H9 (cell line): ENCODE data around the gene SMARCC2. TPM values are rescaled to one million over a fixed set of nuclear protein-coding genes. Genes with fewer than 3 reads are reported as not detected.

ENCODE experiments used
- DNase-seq: peaks from one replicate; pipeline ENCODE4 v3.0.0-alpha.2; 2017
- H2AFZ ChIP-seq: one replicate; pipeline ENCODE4 v1.6.1; 2013; ENCODE audit warnings: mild to moderate bottlenecking, low read length, control low read depth, moderate library complexity
- H2AK5ac ChIP-seq: 2 replicates; pipeline ENCODE4 v1.6.1; 2013; ENCODE audit warnings: low read length, control low read depth, mixed read lengths; ENCODE audit not compliant: insufficient read length
- H2BK120ac ChIP-seq: one replicate; pipeline ENCODE4 v1.6.1; 2013; ENCODE audit warnings: low read depth, mild to moderate bottlenecking, low read length, control low read depth, inconsistent platforms; ENCODE audit not compliant: poor library complexity, severe bottlenecking
- H2BK12ac ChIP-seq: 2 replicates; pipeline ENCODE4 v1.6.1; 2013; ENCODE audit warnings: low read length, control low read depth, mixed read lengths, low read depth; ENCODE audit not compliant: insufficient read length
- H2BK15ac ChIP-seq: 2 replicates; pipeline ENCODE4 v1.6.1; 2013; ENCODE audit warnings: low read depth, low read length, control low read depth
- H2BK20ac ChIP-seq: one replicate; pipeline ENCODE4 v1.6.1; 2013; ENCODE audit warnings: low read depth, mild to moderate bottlenecking, low read length, control low read depth, inconsistent platforms; ENCODE audit not compliant: poor library complexity, severe bottlenecking
- H2BK5ac ChIP-seq: 2 replicates; pipeline ENCODE4 v1.6.1; 2013; ENCODE audit warnings: low read length, control low read depth, mixed read lengths; ENCODE audit not compliant: insufficient read length
- H3K14ac ChIP-seq: 2 replicates; pipeline ENCODE4 v1.6.1; 2013; ENCODE audit warnings: low read length, control low read depth; ENCODE audit not compliant: insufficient read depth
- H3K18ac ChIP-seq: 2 replicates; pipeline ENCODE4 v1.6.1; 2013; ENCODE audit warnings: low read depth, mild to moderate bottlenecking, mixed read lengths, low read length, control low read depth; ENCODE audit not compliant: insufficient read length
- H3K23ac ChIP-seq: 2 replicates; pipeline ENCODE4 v1.6.1; 2013; ENCODE audit warnings: low read length, control low read depth, mixed read lengths, low read depth; ENCODE audit not compliant: insufficient read length
- H3K23me2 ChIP-seq: 2 replicates; pipeline ENCODE4 v1.6.1; 2013; ENCODE audit warnings: low read depth, mild to moderate bottlenecking, mixed read lengths, low read length, control low read depth; ENCODE audit not compliant: insufficient read length, poor library complexity, severe bottlenecking
- H3K27ac ChIP-seq: 2 replicates; pipeline ENCODE4 v1.5.1; 2013; ENCODE audit warnings: low read length, control low read depth, mixed read lengths, low read depth; ENCODE audit not compliant: insufficient read length
- H3K27me3 ChIP-seq: 2 replicates; pipeline ENCODE4 v1.6.1; 2013; ENCODE audit warnings: low read length, control low read depth, inconsistent platforms; ENCODE audit not compliant: insufficient read depth
- H3K4ac ChIP-seq: 2 replicates; pipeline ENCODE4 v1.6.1; 2013; ENCODE audit warnings: low read depth, mild to moderate bottlenecking, control low read depth, inconsistent platforms, low read length, moderate library complexity
- H3K4me1 ChIP-seq: 2 replicates; pipeline ENCODE4 v1.6.1; 2013; ENCODE audit warnings: low read length, control low read depth, inconsistent platforms; ENCODE audit not compliant: insufficient read depth
- H3K4me2 ChIP-seq: 2 replicates; pipeline ENCODE4 v1.6.1; 2013; ENCODE audit warnings: low read length, control low read depth, mixed read lengths; ENCODE audit not compliant: insufficient read length, insufficient read depth
- H3K56ac ChIP-seq: 2 replicates; pipeline ENCODE4 v1.6.1; 2013; ENCODE audit warnings: low read depth, mild to moderate bottlenecking, mixed read lengths, low read length, control low read depth; ENCODE audit not compliant: insufficient read length
- H3K79me1 ChIP-seq: 2 replicates; pipeline ENCODE4 v1.6.1; 2013; ENCODE audit warnings: low read depth, mild to moderate bottlenecking, moderate library complexity, low read length, control low read depth, inconsistent platforms; ENCODE audit not compliant: insufficient read depth, poor library complexity, severe bottlenecking
- H3K79me2 ChIP-seq: 2 replicates; pipeline ENCODE4 v1.6.1; 2013; ENCODE audit warnings: low read length, control low read depth, inconsistent platforms; ENCODE audit not compliant: insufficient read depth
- H3K9ac ChIP-seq: 2 replicates; pipeline ENCODE4 v1.6.1; 2013; ENCODE audit warnings: low read length, control low read depth, mixed read lengths; ENCODE audit not compliant: insufficient read length; ENCODE audit errors: extremely low read depth
- H3K9me3 ChIP-seq: one replicate; pipeline ENCODE4 v1.6.1; 2013; ENCODE audit warnings: low read depth, low read length, inconsistent platforms; ENCODE audit not compliant: control insufficient read depth
- H3T11ph ChIP-seq: one replicate; pipeline ENCODE4 v1.6.1; 2013; ENCODE audit warnings: mild to moderate bottlenecking, low read length, control low read depth, inconsistent platforms
- H4K20me1 ChIP-seq: one replicate; pipeline ENCODE4 v1.6.1; 2013; ENCODE audit not compliant: control insufficient read depth, insufficient read length, insufficient read depth
- H4K5ac ChIP-seq: 2 replicates; pipeline ENCODE4 v1.6.1; 2013; ENCODE audit warnings: low read depth, mild to moderate bottlenecking, mixed read lengths, low read length, control low read depth; ENCODE audit not compliant: insufficient read length
- H4K8ac ChIP-seq: replicated peaks from 2 replicates; pipeline ENCODE4 v1.6.1; 2013; ENCODE audit warnings: low read length, control low read depth, mixed read lengths, low read depth; ENCODE audit not compliant: insufficient read length
- H4K91ac ChIP-seq: 2 replicates; pipeline ENCODE4 v1.6.1; 2013; ENCODE audit warnings: low read depth, mild to moderate bottlenecking, moderate library complexity, mixed read lengths, low read length, control low read depth; ENCODE audit not compliant: insufficient read length
- H3K27ac Mint-ChIP-seq, 3 experiments: 2 replicates in 2 of 3; 3 replicates in 1 of 3; pipeline ENCODE4 v1.8.0; 2020 to 2021; ENCODE audit warnings: mixed read lengths in 3 of 3, mild to moderate bottlenecking in 1 of 3, moderate library complexity in 1 of 3
- H3K27me3 Mint-ChIP-seq: 2 replicates; pipeline ENCODE4 v1.8.0; 2021; ENCODE audit warnings: low read depth, mild to moderate bottlenecking, moderate library complexity, mixed read lengths
- H3K36me3 Mint-ChIP-seq, 3 experiments: 2 replicates in 2 of 3; 3 replicates in 1 of 3; pipeline ENCODE4 v1.8.0; 2020 to 2021; ENCODE audit warnings: low read depth in 3 of 3, mixed read lengths in 3 of 3; ENCODE audit not compliant: insufficient read depth in 1 of 3
- H3K4me1 Mint-ChIP-seq, 2 experiments: 2 replicates each; pipeline ENCODE4 v1.8.0; 2020; ENCODE audit warnings: mixed read lengths in 2 of 2
- H3K4me3 Mint-ChIP-seq, 2 experiments: 2 replicates in 1 of 2; 3 replicates in 1 of 2; pipeline ENCODE4 v1.8.0; 2020 to 2021; ENCODE audit warnings: mild to moderate bottlenecking in 2 of 2, mixed read lengths in 2 of 2, moderate library complexity in 1 of 2
- H3K9me3 Mint-ChIP-seq, 2 experiments: 2 replicates in 1 of 2; 3 replicates in 1 of 2; pipeline ENCODE4 v1.8.0; 2020; ENCODE audit warnings: mild to moderate bottlenecking in 2 of 2, mixed read lengths in 2 of 2, moderate library complexity in 1 of 2
- whole genome bisulfite sequencing: extraction: QIAGEN DNeasy Blood & Tissue Kit; methylation state at CpG from one replicate; pipeline ENCODE4 v1.1.7; 2013; ENCODE audit warnings: missing lambda C conversion rate, low lambda C conversion rate, mixed read lengths; ENCODE audit not compliant: insufficient read length; ENCODE audit errors: extremely low coverage; 5-methylcytosine and 5-hydroxymethylcytosine counted together
- total RNA-seq: library from RNA; stranded (reverse); gene quantifications from 2 replicates; pipeline ENCODE4 v1.2.1, GENCODE V29; 2021
- TF ChIP-seq, protein P1 (sequence below): fragments of 200-600 bp; sonication (generic); conservative IDR thresholded peaks from 3 replicates; pipeline ENCODE4 v1.8.0; 2021; ENCODE audit warnings: antibody characterized with exemption, mild to moderate bottlenecking

The SMARCC2 gene
- total RNA-seq, 1 experiment from 2014 or later: 86.9 TPM

DNA sequence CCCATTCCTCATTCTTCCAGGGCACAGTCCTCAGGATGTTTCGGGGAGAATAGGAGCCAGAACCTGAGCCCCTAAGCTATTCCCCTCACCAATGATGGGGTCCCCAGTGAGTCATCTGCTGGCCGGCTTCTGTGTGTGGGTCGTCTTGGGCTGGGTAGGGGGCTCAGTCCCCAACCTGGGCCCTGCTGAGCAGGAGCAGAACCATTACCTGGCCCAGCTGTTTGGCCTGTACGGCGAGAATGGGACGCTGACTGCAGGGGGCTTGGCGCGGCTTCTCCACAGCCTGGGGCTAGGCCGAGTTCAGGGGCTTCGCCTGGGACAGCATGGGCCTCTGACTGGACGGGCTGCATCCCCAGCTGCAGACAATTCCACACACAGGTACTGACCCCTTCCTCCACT, 41.9 kb upstream of the SMARCC2 start:
- H3K36me3 Mint-ChIP-seq: peaks cover 2 to 15% (median 8%) of the 10 kb centered on the region in 3 experiments; a peak in 5 of 7 replicates
- Histone ChIP-seq H3K27ac (no peak overlapping the region), H4K8ac (no peak overlapping the region), H4K5ac (no peak overlapping the region), H2BK15ac (no peak overlapping the region), H2BK12ac (no peak overlapping the region), H3K9ac (no peak overlapping the region), H2AFZ (no peak overlapping the region), H3K79me2 (no peaks in the 10 kb centered on the region), H3K9me3 (no peaks in the 10 kb centered on the region), H2BK5ac (no peak overlapping the region), H3K27me3 (no peaks in the 10 kb centered on the region), H4K20me1 (peaks cover 1% of the 10 kb centered on the region), H3K23me2 (no peaks in the 10 kb centered on the region), H2BK20ac (no peak overlapping the region), H3K4me2 (no peak overlapping the region), H4K91ac (no peak overlapping the region), H2AK5ac (no peak overlapping the region), H3K56ac (no peak overlapping the region), H3K23ac (no peak overlapping the region), H3K79me1 (no peaks in the 10 kb centered on the region), H3K14ac (no peak overlapping the region), H3K4me1 (no peaks in the 10 kb centered on the region), H3T11ph (no peak overlapping the region), H3K18ac (no peak overlapping the region), H2BK120ac (no peak overlapping the region), H3K4ac (no peak overlapping the region)
- peaks cover 9 to 11% of the 10 kb centered on the region in 2 experiments; a peak in 3 of 4 replicates for H3K4me1 Mint-ChIP-seq
- TF ChIP-seq, protein P1, sequence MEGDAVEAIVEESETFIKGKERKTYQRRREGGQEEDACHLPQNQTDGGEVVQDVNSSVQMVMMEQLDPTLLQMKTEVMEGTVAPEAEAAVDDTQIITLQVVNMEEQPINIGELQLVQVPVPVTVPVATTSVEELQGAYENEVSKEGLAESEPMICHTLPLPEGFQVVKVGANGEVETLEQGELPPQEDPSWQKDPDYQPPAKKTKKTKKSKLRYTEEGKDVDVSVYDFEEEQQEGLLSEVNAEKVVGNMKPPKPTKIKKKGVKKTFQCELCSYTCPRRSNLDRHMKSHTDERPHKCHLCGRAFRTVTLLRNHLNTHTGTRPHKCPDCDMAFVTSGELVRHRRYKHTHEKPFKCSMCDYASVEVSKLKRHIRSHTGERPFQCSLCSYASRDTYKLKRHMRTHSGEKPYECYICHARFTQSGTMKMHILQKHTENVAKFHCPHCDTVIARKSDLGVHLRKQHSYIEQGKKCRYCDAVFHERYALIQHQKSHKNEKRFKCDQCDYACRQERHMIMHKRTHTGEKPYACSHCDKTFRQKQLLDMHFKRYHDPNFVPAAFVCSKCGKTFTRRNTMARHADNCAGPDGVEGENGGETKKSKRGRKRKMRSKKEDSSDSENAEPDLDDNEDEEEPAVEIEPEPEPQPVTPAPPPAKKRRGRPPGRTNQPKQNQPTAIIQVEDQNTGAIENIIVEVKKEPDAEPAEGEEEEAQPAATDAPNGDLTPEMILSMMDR: no peak
- WGBS: no CpG with 5 or more reads among the region's 11 CpGs
- DNase-seq: no peak
- H3K27ac Mint-ChIP-seq: no peak overlapping the region
- peaks cover 11% of the 10 kb centered on the region for H3K27me3 Mint-ChIP-seq
- H3K4me3 Mint-ChIP-seq: no peak overlapping the region; a peak in 1 of 5 replicates
- H3K9me3 Mint-ChIP-seq: no peaks in the 10 kb centered on the region
